ENCODE data around the gene ZC3H10. TPM values are rescaled to one million over a fixed set of nuclear protein-coding genes. Genes with fewer than 3 reads are reported as not detected.
A peak's percentile ranks its signal among the peaks of the same experiment; 100 is the strongest.

ZC3H10 gene
- total RNA-seq, 1 donor from 2014 or later = 4.1 TPM

GRCh38 chr12:56152756-56153677, 35.0 kb downstream of the ZC3H10 start:
- TF ChIP-seq EZH2 (IDR thresholded peaks at IDR 0.05; ENCODE audit: insufficient read depth, low read length) (no peak), CTCF (IDR thresholded peaks at IDR 0.05; ENCODE audit: insufficient read depth, low read depth, low read length) (no peak)
- peak overlapping the region; percentile 96 for H3K4me2 ChIP-seq (ENCODE audit: low read length)
- H2AFZ ChIP-seq (ENCODE audit: low read depth, low read length) = peak overlapping the region; percentile 82
- Mint-ChIP-seq H3K27me3 (ENCODE audit: low read depth, unreplicated experiment) (no peaks in the 10 kb centered on the region), H3K9me3 (ENCODE audit: unreplicated experiment) (no peaks in the 10 kb centered on the region), H3K4me3 (ENCODE audit: unreplicated experiment) (peak overlapping the region; percentile 90), H3K27ac (ENCODE audit: unreplicated experiment) (peak overlapping the region; percentile 92), H3K36me3 (ENCODE audit: low read depth, unreplicated experiment) (peaks cover 14% of the 10 kb centered on the region), H3K4me1 (ENCODE audit: low read depth, unreplicated experiment) (peaks cover 10% of the 10 kb centered on the region)
- H3K36me3 ChIP-seq (ENCODE audit: insufficient read depth, low read length) = peaks cover 3% of the 10 kb centered on the region
- H3K4me3 ChIP-seq (ENCODE audit: insufficient read depth, low read depth, low read length) = peak overlapping the region; percentile 87
- peak overlapping the region; percentile 95 for H3K9ac ChIP-seq (ENCODE audit: low read length)
- no peak for DNase-seq (ENCODE audit: low read depth)
- peaks cover 34% of the 10 kb centered on the region for H3K4me1 ChIP-seq (ENCODE audit: insufficient read depth, low read length)
- no peaks in the 10 kb centered on the region for H4K20me1 ChIP-seq (ENCODE audit: insufficient read depth, low read length)
- peak overlapping the region; percentile 50 for H3K27ac ChIP-seq (ENCODE audit: low read depth, low read length)
- no peak for FAIRE-seq
- no peaks in the 10 kb centered on the region for H3K27me3 ChIP-seq (ENCODE audit: insufficient read depth, low read length)
- no peaks in the 10 kb centered on the region for H3K9me3 ChIP-seq (ENCODE audit: insufficient read depth, low read depth, low read length)
- H3K79me2 ChIP-seq (ENCODE audit: insufficient read depth, low read length) = peaks cover 20% of the 10 kb centered on the region

GRCh38 chr12:56153678-56154065, 35.6 kb downstream of the ZC3H10 start:
- no peak overlapping the region for H3K4me3 ChIP-seq (ENCODE audit: insufficient read depth, low read depth, low read length)
- peaks cover 34% of the 10 kb centered on the region for H3K4me1 ChIP-seq (ENCODE audit: insufficient read depth, low read length)
- no peak overlapping the region for H2AFZ ChIP-seq (ENCODE audit: low read depth, low read length)
- H3K36me3 ChIP-seq (ENCODE audit: insufficient read depth, low read length) = peaks cover 3% of the 10 kb centered on the region
- peak overlapping the region; percentile 96 for H3K4me2 ChIP-seq (ENCODE audit: low read length)
- no peak for TF ChIP-seq EZH2 (IDR thresholded peaks at IDR 0.05; ENCODE audit: insufficient read depth, low read length)
- TF ChIP-seq CTCF (IDR thresholded peaks at IDR 0.05; ENCODE audit: insufficient read depth, low read depth, low read length) = no peak
- DNase-seq (ENCODE audit: low read depth) = no peak
- H3K79me2 ChIP-seq (ENCODE audit: insufficient read depth, low read length) = peaks cover 27% of the 10 kb centered on the region
- peak overlapping the region; percentile 90 for H3K4me3 Mint-ChIP-seq (ENCODE audit: unreplicated experiment)
- H3K27me3 Mint-ChIP-seq (ENCODE audit: low read depth, unreplicated experiment) = no peaks in the 10 kb centered on the region
- peaks cover 10% of the 10 kb centered on the region for H3K4me1 Mint-ChIP-seq (ENCODE audit: low read depth, unreplicated experiment)
- H3K27ac ChIP-seq (ENCODE audit: low read depth, low read length) = no peak overlapping the region
- no peaks in the 10 kb centered on the region for H3K27me3 ChIP-seq (ENCODE audit: insufficient read depth, low read length)
- FAIRE-seq = no peak
- no peaks in the 10 kb centered on the region for H3K9me3 ChIP-seq (ENCODE audit: insufficient read depth, low read depth, low read length)
- H3K9me3 Mint-ChIP-seq (ENCODE audit: unreplicated experiment) = no peaks in the 10 kb centered on the region
- peak overlapping the region; percentile 95 for H3K9ac ChIP-seq (ENCODE audit: low read length)
- H4K20me1 ChIP-seq (ENCODE audit: insufficient read depth, low read length) = peaks cover 5% of the 10 kb centered on the region
- H3K36me3 Mint-ChIP-seq (ENCODE audit: low read depth, unreplicated experiment) = peaks cover 17% of the 10 kb centered on the region
- H3K27ac Mint-ChIP-seq (ENCODE audit: unreplicated experiment) = no peak overlapping the region
